AG04450 (cell line): ENCODE data around the gene MINK1. TPM values are rescaled to one million over a fixed set of nuclear protein-coding genes. Genes with fewer than 3 reads are reported as not detected.

Experiments
- CTCF ChIA-PET: fragments of 300-600, 350-600 bp; formaldehyde crosslinking; extraction: SDS; loops from one replicate; lab custom pipeline; 2022; ENCODE audit warnings: antibody characterized with exemption, inconsistent platforms; lab: Charles Lee
- POLR2A ChIA-PET: fragments of 350-600 bp; formaldehyde crosslinking; extraction: SDS; loops from one replicate; lab custom pipeline; 2021; ENCODE audit warnings: antibody characterized with exemption, inconsistent platforms; lab: Yijun Ruan, JAX
- DNase-seq: peaks from one replicate; pipeline ENCODE4 v3.0.0-alpha.2; 2011; ENCODE audit warnings: low read depth, low spot score
- H3K27ac ChIP-seq: one replicate; pipeline ENCODE4 v1.5.1; 2012; ENCODE audit warnings: low read depth, low read length, control low read depth
- H3K27me3 ChIP-seq: one replicate; pipeline ENCODE4 v1.6.0; 2012; ENCODE audit warnings: low read length; ENCODE audit not compliant: control insufficient read depth, insufficient read depth
- H3K4me3 ChIP-seq: 2 replicates; pipeline ENCODE4 v1.5.1; 2011; ENCODE audit warnings: mild to moderate bottlenecking, low read depth, low read length, control low read depth
- H3K9me3 ChIP-seq: 2 replicates; pipeline ENCODE4 v1.5.1; 2012; ENCODE audit warnings: low read length; ENCODE audit not compliant: control insufficient read depth, insufficient read depth
- polyA plus RNA-seq: library from polyadenylated mRNA; depleted of rRNA; stranded (reverse); fragments of >200 nt; gene quantifications from 2 replicates; pipeline ENCODE4 v1.2.3, GENCODE V29; 2011
- TF ChIP-seq, protein P1 (sequence below): IDR thresholded peaks from 2 replicates; pipeline ENCODE4 v1.5.1; 2011; ENCODE audit warnings: low read depth, low read length, control low read depth, inconsistent platforms

Gene MINK1
- polyA plus RNA-seq, 1 experiment = 29.4 TPM

DNA sequence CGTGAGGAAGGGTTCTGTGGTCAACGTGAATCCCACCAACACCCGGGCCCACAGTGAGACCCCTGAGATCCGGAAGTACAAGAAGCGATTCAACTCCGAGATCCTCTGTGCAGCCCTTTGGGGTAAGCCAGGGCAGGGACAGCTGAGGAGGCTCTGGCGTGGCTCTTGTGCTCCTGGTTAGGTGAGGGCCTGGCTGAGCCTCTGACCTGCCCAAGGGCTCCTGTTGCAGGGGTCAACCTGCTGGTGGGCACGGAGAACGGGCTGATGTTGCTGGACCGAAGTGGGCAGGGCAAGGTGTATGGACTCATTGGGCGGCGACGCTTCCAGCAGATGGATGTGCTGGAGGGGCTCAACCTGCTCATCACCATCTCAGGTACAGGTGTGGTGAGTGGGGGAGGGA is 62.0 kb downstream of the MINK1 start:
- ChIA-PET CTCF (no interaction called here), POLR2A (no interaction called here)
- Histone ChIP-seq H3K27ac (no peak overlapping the region), H3K4me3 (no peak overlapping the region), H3K27me3 (no peaks in the 10 kb centered on the region), H3K9me3 (peaks cover 7% of the 10 kb centered on the region; the same call in 1 of the 2 replicates)
- TF ChIP-seq, protein P1, sequence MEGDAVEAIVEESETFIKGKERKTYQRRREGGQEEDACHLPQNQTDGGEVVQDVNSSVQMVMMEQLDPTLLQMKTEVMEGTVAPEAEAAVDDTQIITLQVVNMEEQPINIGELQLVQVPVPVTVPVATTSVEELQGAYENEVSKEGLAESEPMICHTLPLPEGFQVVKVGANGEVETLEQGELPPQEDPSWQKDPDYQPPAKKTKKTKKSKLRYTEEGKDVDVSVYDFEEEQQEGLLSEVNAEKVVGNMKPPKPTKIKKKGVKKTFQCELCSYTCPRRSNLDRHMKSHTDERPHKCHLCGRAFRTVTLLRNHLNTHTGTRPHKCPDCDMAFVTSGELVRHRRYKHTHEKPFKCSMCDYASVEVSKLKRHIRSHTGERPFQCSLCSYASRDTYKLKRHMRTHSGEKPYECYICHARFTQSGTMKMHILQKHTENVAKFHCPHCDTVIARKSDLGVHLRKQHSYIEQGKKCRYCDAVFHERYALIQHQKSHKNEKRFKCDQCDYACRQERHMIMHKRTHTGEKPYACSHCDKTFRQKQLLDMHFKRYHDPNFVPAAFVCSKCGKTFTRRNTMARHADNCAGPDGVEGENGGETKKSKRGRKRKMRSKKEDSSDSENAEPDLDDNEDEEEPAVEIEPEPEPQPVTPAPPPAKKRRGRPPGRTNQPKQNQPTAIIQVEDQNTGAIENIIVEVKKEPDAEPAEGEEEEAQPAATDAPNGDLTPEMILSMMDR = no peak
- no peak for DNase-seq

DNA sequence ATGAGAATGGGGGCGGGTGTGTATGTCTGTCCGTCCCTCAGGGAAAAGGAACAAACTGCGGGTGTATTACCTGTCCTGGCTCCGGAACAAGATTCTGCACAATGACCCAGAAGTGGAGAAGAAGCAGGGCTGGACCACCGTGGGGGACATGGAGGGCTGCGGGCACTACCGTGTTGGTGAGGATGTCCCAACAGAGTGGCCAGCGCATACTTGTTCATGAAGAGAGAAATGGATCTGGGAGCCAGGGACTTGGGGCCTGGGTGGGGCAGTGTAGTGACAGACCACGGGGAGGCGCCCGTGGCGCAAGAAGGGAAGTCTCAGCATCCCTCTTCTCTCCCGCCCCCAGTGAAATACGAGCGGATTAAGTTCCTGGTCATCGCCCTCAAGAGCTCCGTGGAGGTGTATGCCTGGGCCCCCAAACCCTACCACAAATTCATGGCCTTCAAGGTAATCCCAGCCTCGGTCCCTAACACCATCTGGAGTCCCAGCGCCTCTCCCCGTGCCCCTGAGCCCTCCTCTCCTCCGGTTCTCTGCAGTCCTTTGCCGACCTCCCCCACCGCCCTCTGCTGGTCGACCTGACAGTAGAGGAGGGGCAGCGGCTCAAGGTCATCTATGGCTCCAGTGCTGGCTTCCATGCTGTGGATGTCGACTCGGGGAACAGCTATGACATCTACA is 62.7 kb downstream of the MINK1 start:
- TF ChIP-seq, protein P1 = peak; percentile 19
- DNase-seq = no peak
- Histone ChIP-seq H3K4me3 (no peak overlapping the region), H3K27ac (no peak overlapping the region), H3K27me3 (no peaks in the 10 kb centered on the region), H3K9me3 (peaks cover 14% of the 10 kb centered on the region; the same call in 1 of the 2 replicates)
- POLR2A ChIA-PET = interaction anchor here (0.6 kb wide), 1 partner anchor 71 kb away, joined by 4 read pairs; no protein-coding TSS in a partner anchor
- CTCF ChIA-PET = interaction anchor here (0.6 kb wide), 1 partner anchor 175 kb away, joined by 3 read pairs; no protein-coding TSS in a partner anchor

DNA sequence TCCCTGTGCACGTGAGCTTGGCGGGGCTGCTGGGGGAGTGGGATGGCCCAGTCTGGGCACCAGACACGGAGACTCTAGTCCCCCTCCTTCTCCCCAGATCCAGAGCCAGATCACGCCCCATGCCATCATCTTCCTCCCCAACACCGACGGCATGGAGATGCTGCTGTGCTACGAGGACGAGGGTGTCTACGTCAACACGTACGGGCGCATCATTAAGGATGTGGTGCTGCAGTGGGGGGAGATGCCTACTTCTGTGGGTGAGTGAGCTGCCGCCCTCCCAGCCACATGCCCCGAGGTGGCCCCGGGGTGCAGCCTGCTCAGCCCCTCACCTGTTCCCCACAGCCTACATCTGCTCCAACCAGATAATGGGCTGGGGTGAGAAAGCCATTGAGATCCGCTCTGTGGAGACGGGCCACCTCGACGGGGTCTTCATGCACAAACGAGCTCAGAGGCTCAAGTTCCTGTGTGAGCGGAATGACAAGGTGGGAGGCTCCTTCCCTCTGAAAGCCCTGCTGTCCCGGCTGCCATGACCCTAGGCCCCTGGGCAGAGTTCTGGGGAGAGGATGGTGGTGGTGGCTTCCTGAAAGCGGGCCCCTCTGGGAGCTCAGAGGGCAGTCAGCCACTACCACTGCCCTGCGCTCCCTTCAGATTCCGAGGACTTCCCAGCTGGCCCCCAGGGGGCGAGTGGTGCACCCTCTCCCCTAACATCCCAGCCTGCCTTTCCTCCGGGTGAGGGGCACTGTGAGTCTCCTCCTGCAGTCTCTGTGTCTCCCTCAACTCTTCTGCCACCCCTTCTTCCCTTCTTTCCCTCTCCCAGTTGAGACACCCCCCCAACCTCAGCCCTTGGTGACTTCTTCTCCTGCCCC is 63.4 kb downstream of the MINK1 start:
- ChIA-PET CTCF (interaction anchor here (0.6 kb wide), 1 partner anchor 176 kb away, joined by 3 read pairs; no protein-coding TSS in a partner anchor), POLR2A (interaction anchor here (0.6 kb wide), 1 partner anchor 71 kb away, joined by 4 read pairs; no protein-coding TSS in a partner anchor)
- Histone ChIP-seq H3K27ac (no peak overlapping the region), H3K27me3 (peaks cover 2% of the 10 kb centered on the region), H3K9me3 (peaks cover 22% of the 10 kb centered on the region; the same call in 1 of the 2 replicates), H3K4me3 (no peak overlapping the region)
- no peak for DNase-seq
- TF ChIP-seq, protein P1 = no peak

DNA sequence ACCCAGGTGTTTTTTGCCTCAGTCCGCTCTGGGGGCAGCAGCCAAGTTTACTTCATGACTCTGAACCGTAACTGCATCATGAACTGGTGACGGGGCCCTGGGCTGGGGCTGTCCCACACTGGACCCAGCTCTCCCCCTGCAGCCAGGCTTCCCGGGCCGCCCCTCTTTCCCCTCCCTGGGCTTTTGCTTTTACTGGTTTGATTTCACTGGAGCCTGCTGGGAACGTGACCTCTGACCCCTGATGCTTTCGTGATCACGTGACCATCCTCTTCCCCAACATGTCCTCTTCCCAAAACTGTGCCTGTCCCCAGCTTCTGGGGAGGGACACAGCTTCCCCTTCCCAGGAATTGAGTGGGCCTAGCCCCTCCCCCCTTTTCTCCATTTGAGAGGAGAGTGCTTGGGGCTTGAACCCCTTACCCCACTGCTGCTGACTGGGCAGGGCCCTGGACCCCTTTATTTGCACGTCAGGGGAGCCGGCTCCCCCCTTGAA is 64.1 kb downstream of the MINK1 start:
- ChIA-PET CTCF (interaction anchor here (0.7 kb wide), 1 partner anchor 381 kb away, joined by 4 read pairs; no protein-coding TSS in a partner anchor), POLR2A (no interaction called here)
- TF ChIP-seq, protein P1 = no peak
- Histone ChIP-seq H3K27me3 (peaks cover 2% of the 10 kb centered on the region), H3K27ac (no peak overlapping the region), H3K4me3 (no peak overlapping the region), H3K9me3 (peaks cover 26% of the 10 kb centered on the region; the same call in 1 of the 2 replicates)
- DNase-seq = no peak
